ENCODE data around the gene NTRK1.

NTRK1 gene

GRCh38 chr1:156899956-156900718, 39.5 kb downstream of the NTRK1 start:
- no peak for DNase-seq

GRCh38 chr1:156900896-156901589, 40.4 kb downstream of the NTRK1 start:
- DNase-seq = no peak

- DNase-seq = no peak
Observed at GRCh38 chr1:156901590-156901900, 40.9 kb downstream of the NTRK1 start.

GRCh38 chr1:156901966-156902915, 41.6 kb downstream of the NTRK1 start:
- no peak for DNase-seq

- no peak for DNase-seq
Observed at GRCh38 chr1:156903328-156904091, 42.8 kb downstream of the NTRK1 start.

- no peak for DNase-seq
Observed at GRCh38 chr1:156904187-156904959, 43.7 kb downstream of the NTRK1 start.

GRCh38 chr1:156905176-156905575, 44.5 kb downstream of the NTRK1 start:
- DNase-seq = no peak

GRCh38 chr1:156905651-156906050, 45.0 kb downstream of the NTRK1 start:
- DNase-seq = no peak

- no peak for DNase-seq
Observed at GRCh38 chr1:156906206-156906906, 45.7 kb downstream of the NTRK1 start.

GRCh38 chr1:156908541-156908940, 47.9 kb downstream of the NTRK1 start:
- no peak for DNase-seq

- DNase-seq = no peak
Observed at GRCh38 chr1:156908955-156909354, 48.3 kb downstream of the NTRK1 start.

GRCh38 chr1:156909671-156910070, 49.0 kb downstream of the NTRK1 start:
- no peak for DNase-seq

GRCh38 chr1:156910309-156910782, 49.7 kb downstream of the NTRK1 start:
- DNase-seq = no peak

GRCh38 chr1:156911577-156912298, 51.1 kb downstream of the NTRK1 start:
- no peak for DNase-seq

- no peak for DNase-seq
Observed at GRCh38 chr1:156912310-156912709, 51.6 kb downstream of the NTRK1 start.

GRCh38 chr1:156912861-156913808, 52.5 kb downstream of the NTRK1 start:
- no peak for DNase-seq

- no peak for DNase-seq
Observed at GRCh38 chr1:156913809-156914387, 53.2 kb downstream of the NTRK1 start.

GRCh38 chr1:156914440-156914856, 53.8 kb downstream of the NTRK1 start:
- no peak for DNase-seq

Data from eye (tissue), 1 donor.